Natural killer cell (primary cell): Measurements from ENCODE around the gene TMEM255B. TPM values are rescaled to one million over a fixed set of nuclear protein-coding genes. Genes with fewer than 3 reads are reported as not detected.

Experiments used
- ATAC-seq, 3 donors: fragments of 150-1000 bp in 2 of 3; fragments of 200-7000 bp in 1 of 3; cut with Tn5 transposase; 1 replicate in 1 of 3; 2 replicates in 2 of 3; pipeline ENCODE4 v1.10.0; 2021; ENCODE audit warnings: mild to moderate bottlenecking in 2 of 3, moderate library complexity in 2 of 3
- DNase-seq, 2 donors: peaks; one replicate each; pipeline versions ENCODE4 v3.0.0 to v3.0.0-alpha.2; 2013 to 2021; ENCODE audit warnings: mixed read lengths in 1 of 2
- H3K27ac ChIP-seq: one replicate; pipeline ENCODE4 v1.5.1; 2013; ENCODE audit warnings: mild to moderate bottlenecking, low read length
- H3K27me3 ChIP-seq: one replicate; pipeline ENCODE4 v1.6.1; 2013; ENCODE audit warnings: low read length; ENCODE audit not compliant: control insufficient read depth, insufficient read depth
- H3K36me3 ChIP-seq: one replicate; pipeline ENCODE4 v1.6.1; 2013; ENCODE audit warnings: low read length; ENCODE audit not compliant: control insufficient read depth, insufficient read depth
- H3K4me1 ChIP-seq: one replicate; pipeline ENCODE4 v1.6.1; 2013; ENCODE audit warnings: low read length; ENCODE audit not compliant: control insufficient read depth, insufficient read depth
- H3K4me3 ChIP-seq: one replicate; pipeline ENCODE4 v1.5.1; 2013; ENCODE audit warnings: low read length
- H3K9me3 ChIP-seq: one replicate; pipeline ENCODE4 v1.6.1; 2013; ENCODE audit warnings: low read length; ENCODE audit not compliant: control insufficient read depth, insufficient read depth
- H3K27ac Mint-ChIP-seq, 2 donors: one replicate each; pipeline ENCODE4 v1.8.0; 2022; ENCODE audit warnings: mild to moderate bottlenecking in 2 of 2, mixed read lengths in 2 of 2, moderate library complexity in 1 of 2
- H3K27me3 Mint-ChIP-seq, 2 donors: one replicate each; pipeline ENCODE4 v1.8.0; 2022; ENCODE audit warnings: low read depth in 2 of 2, mixed read lengths in 2 of 2
- H3K36me3 Mint-ChIP-seq: one replicate; pipeline ENCODE4 v1.8.0; 2022; ENCODE audit warnings: mixed read lengths
- H3K4me1 Mint-ChIP-seq, 2 donors: one replicate each; pipeline ENCODE4 v1.8.0; 2022; ENCODE audit warnings: mixed read lengths in 2 of 2
- H3K4me3 Mint-ChIP-seq: one replicate; pipeline ENCODE4 v1.8.0; 2022; ENCODE audit warnings: mild to moderate bottlenecking, moderate library complexity, mixed read lengths
- H3K9me3 Mint-ChIP-seq, 2 donors: one replicate each; pipeline ENCODE4 v1.8.0; 2022; ENCODE audit warnings: mixed read lengths in 2 of 2
- WGBS: methylation state at CpG from one replicate; pipeline ENCODE4 v1.1.7; 2013; ENCODE audit warnings: missing lambda C conversion rate; ENCODE audit not compliant: insufficient coverage; 5-methylcytosine and 5-hydroxymethylcytosine counted together
- intact Hi-C: fragments of 100-400 bp; cut with micrococcal nuclease; formaldehyde crosslinking; loops from one replicate; pipeline ENCODE4 v1.14.2; 2022
- total RNA-seq, 4 donors: library from RNA; stranded (reverse); fragments of 120-200 nt in 1 of 4; gene quantifications; one replicate each; pipeline versions ENCODE4 v1.2.3 to v1.2.4, GENCODE V29; 2013 to 2022
- TF ChIP-seq, protein P1 (sequence below): fragments of 200-600 bp; IDR thresholded peaks from one replicate; pipeline ENCODE4 v1.8.0; 2022; ENCODE audit warnings: antibody characterized with exemption

Gene TMEM255B
- total RNA-seq, 3 donors from 2014 or later (not counting 1 experiment from before 2014, with no cell fraction given) = 0.38 to 3.0 (median 1.0) TPM

- peak in 2 of 3 donors; percentile 34 to 38 for ATAC-seq
- intact Hi-C loops = no loop called here
- no peaks in the 10 kb centered on the region for H3K9me3 Mint-ChIP-seq
Observed at GRCh38 chr13:113777311-113778260, 18.6 kb downstream of the TMEM255B start.

GRCh38 chr13:113781571-113781970, 22.5 kb downstream of the TMEM255B start:
- no peaks in the 10 kb centered on the region for H3K36me3 Mint-ChIP-seq
- H3K4me1 Mint-ChIP-seq = no peaks in the 10 kb centered on the region
- no peak overlapping the region for H3K27ac Mint-ChIP-seq
- intact Hi-C loops = no loop called here
- no peak overlapping the region for H3K4me3 Mint-ChIP-seq
- no peak overlapping the region for H3K27ac ChIP-seq
- no peaks in the 10 kb centered on the region for H3K36me3 ChIP-seq
- H3K9me3 Mint-ChIP-seq = no peaks in the 10 kb centered on the region
- peaks cover 3% of the 10 kb centered on the region for H3K27me3 ChIP-seq
- H3K4me1 ChIP-seq = no peaks in the 10 kb centered on the region
- ATAC-seq (no peak), DNase-seq (no peak)
- no peak overlapping the region for H3K4me3 ChIP-seq
- H3K9me3 ChIP-seq = no peaks in the 10 kb centered on the region
- TF ChIP-seq, protein P1, sequence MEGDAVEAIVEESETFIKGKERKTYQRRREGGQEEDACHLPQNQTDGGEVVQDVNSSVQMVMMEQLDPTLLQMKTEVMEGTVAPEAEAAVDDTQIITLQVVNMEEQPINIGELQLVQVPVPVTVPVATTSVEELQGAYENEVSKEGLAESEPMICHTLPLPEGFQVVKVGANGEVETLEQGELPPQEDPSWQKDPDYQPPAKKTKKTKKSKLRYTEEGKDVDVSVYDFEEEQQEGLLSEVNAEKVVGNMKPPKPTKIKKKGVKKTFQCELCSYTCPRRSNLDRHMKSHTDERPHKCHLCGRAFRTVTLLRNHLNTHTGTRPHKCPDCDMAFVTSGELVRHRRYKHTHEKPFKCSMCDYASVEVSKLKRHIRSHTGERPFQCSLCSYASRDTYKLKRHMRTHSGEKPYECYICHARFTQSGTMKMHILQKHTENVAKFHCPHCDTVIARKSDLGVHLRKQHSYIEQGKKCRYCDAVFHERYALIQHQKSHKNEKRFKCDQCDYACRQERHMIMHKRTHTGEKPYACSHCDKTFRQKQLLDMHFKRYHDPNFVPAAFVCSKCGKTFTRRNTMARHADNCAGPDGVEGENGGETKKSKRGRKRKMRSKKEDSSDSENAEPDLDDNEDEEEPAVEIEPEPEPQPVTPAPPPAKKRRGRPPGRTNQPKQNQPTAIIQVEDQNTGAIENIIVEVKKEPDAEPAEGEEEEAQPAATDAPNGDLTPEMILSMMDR = no peak
- H3K27me3 Mint-ChIP-seq = peaks cover 29 to 30% of the 10 kb centered on the region in 2 donors
- 94% methylated on average over 2 of the region's 2 CpGs for WGBS

More at GRCh38 chr13:113777311-113778260, 18.6 kb downstream of the TMEM255B start:
- peaks cover 11 to 16% of the 10 kb centered on the region in 2 donors for H3K27me3 Mint-ChIP-seq
- peak in 1 of 2 donors; percentile 14 for DNase-seq
- no peaks in the 10 kb centered on the region for H3K36me3 ChIP-seq
- TF ChIP-seq, protein P1 = no peak
- 40% methylated on average over 29 of the region's 29 CpGs for WGBS
- no peak overlapping the region for H3K27ac ChIP-seq
- H3K4me3 ChIP-seq = no peak overlapping the region
- no peaks in the 10 kb centered on the region for H3K9me3 ChIP-seq
- H3K4me1 ChIP-seq = no peaks in the 10 kb centered on the region
- no peak overlapping the region for H3K4me3 Mint-ChIP-seq
- peaks cover 0 to under 1% of the 10 kb centered on the region in 2 donors for H3K4me1 Mint-ChIP-seq
- H3K27me3 ChIP-seq = peaks cover 3% of the 10 kb centered on the region
- no peaks in the 10 kb centered on the region for H3K36me3 Mint-ChIP-seq
- H3K27ac Mint-ChIP-seq = no peak overlapping the region

DNA sequence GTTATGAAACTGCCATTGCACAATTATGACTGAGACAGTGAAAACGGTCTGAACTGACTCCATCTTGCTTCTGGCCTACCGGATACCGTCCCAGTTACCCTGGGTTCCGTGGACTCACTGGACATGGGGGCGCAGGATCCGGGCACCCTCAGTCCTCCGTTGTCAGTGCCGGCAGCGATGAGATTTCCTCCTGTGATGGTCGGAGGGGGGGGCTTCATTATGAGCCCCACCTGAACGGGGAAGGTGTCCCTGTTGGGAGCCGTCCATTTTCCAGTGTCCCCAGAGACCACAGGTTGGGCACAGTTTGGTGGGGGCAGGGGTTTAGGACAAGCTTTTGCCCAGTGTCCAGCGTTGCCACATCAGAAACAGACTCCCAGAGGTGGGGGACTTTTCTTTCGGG, 23.4 kb downstream of the TMEM255B start:
- H3K27me3 ChIP-seq = peaks cover 3% of the 10 kb centered on the region
- WGBS = 80% methylated on average over 14 of the region's 14 CpGs
- no peak overlapping the region for H3K27ac Mint-ChIP-seq
- no peak overlapping the region for H3K4me3 Mint-ChIP-seq
- H3K36me3 Mint-ChIP-seq = no peaks in the 10 kb centered on the region
- ATAC-seq (no peak), DNase-seq (no peak)
- no peak overlapping the region for H3K4me3 ChIP-seq
- no peaks in the 10 kb centered on the region for H3K4me1 ChIP-seq
- H3K9me3 Mint-ChIP-seq = no peaks in the 10 kb centered on the region
- peaks cover 26 to 30% of the 10 kb centered on the region in 2 donors for H3K27me3 Mint-ChIP-seq
- no peak overlapping the region for H3K27ac ChIP-seq
- H3K9me3 ChIP-seq = no peaks in the 10 kb centered on the region
- intact Hi-C loops = no loop called here
- no peaks in the 10 kb centered on the region for H3K36me3 ChIP-seq
- no peaks in the 10 kb centered on the region for H3K4me1 Mint-ChIP-seq
- TF ChIP-seq, protein P1 = no peak
